ENCODE results near the gene LTB4R. TPM values are rescaled to one million over a fixed set of nuclear protein-coding genes. Genes with fewer than 3 reads are reported as not detected.

Gene LTB4R
- total RNA-seq, 2 donors from 2014 or later = 11.8 to 14.2 TPM

Small RNA genes within 50 kb of the gene (small RNA-seq; reads per million reads assigned to genes)
- 0 reads per million in 2 donors for gene RF00026

Other genes starting within 250 kb of the LTB4R start
- gene CPNE6, start 239.9 kb upstream of the LTB4R start, total RNA-seq = 1 to 10 TPM; 1.8 to 8.8 TPM
- 10 to 100 TPM; 15.4 to 21.8 TPM for gene PCK2, start 217.2 kb upstream of the LTB4R start, total RNA-seq
- 100 to 1,000 TPM; 111 to 115 TPM for gene DCAF11, start 196.7 kb upstream of the LTB4R start, total RNA-seq
- gene NRL, start 196.6 kb upstream of the LTB4R start, total RNA-seq = 1 to 10 TPM; 4.3 to 4.7 TPM
- 1 to 10 TPM in 1 of 2 donors, not detected in 1; 2.0 TPM for gene FITM1, start 180.8 kb upstream of the LTB4R start, total RNA-seq
- gene PSME1, start 175.3 kb upstream of the LTB4R start, total RNA-seq = 100 to 1,000 TPM in 1 of 2 donors, 10 to 100 TPM in 1; 85.4 to 213 TPM
- gene EMC9, start 169.9 kb upstream of the LTB4R start, total RNA-seq = 10 to 100 TPM; 13.1 to 13.6 TPM
- 10 to 100 TPM; 34.5 to 89.3 TPM for gene PSME2, start 164.9 kb upstream of the LTB4R start, total RNA-seq
- 10 to 100 TPM; 73.8 to 76.9 TPM for gene RNF31, start 164.0 kb upstream of the LTB4R start, total RNA-seq
- gene IRF9, start 150.2 kb upstream of the LTB4R start, total RNA-seq = 10 to 100 TPM; 61.5 to 82.9 TPM
- gene REC8, start 139.4 kb upstream of the LTB4R start, total RNA-seq = 10 to 100 TPM in 1 of 2 donors, 1 to 10 TPM in 1; 5.6 to 25.4 TPM
- 10 to 100 TPM; 42.6 to 44.5 TPM for gene IPO4, start 122.7 kb upstream of the LTB4R start, total RNA-seq
- gene TM9SF1, start 116.1 kb upstream of the LTB4R start, total RNA-seq = 100 to 1,000 TPM in 1 of 2 donors, 10 to 100 TPM in 1; 68.9 to 113 TPM
- gene TSSK4, start 105.8 kb upstream of the LTB4R start, total RNA-seq = 1 to 10 TPM in 1 of 2 donors, not detected in 1; 1.2 TPM
- gene CHMP4A, start 98.0 kb upstream of the LTB4R start, total RNA-seq = 10 to 100 TPM; 61.5 to 66.8 TPM
- 10 to 100 TPM; 19.1 to 25.5 TPM for gene MDP1, start 95.4 kb upstream of the LTB4R start, total RNA-seq
- gene NEDD8, start 79.1 kb upstream of the LTB4R start, total RNA-seq = 100 to 1,000 TPM; 114 to 185 TPM
- 100 to 1,000 TPM in 1 of 2 donors, 10 to 100 TPM in 1; 54.5 to 106 TPM for gene GMPR2, start 78.6 kb upstream of the LTB4R start, total RNA-seq
- gene TINF2, start 68.9 kb upstream of the LTB4R start, total RNA-seq = 10 to 100 TPM; 65.5 to 66.8 TPM
- 10 to 100 TPM in 1 of 2 donors, 1 to 10 TPM in 1; 6.6 to 11.4 TPM for gene TGM1, start 48.3 kb upstream of the LTB4R start, total RNA-seq
- 10 to 100 TPM; 45.5 to 63.5 TPM for gene RABGGTA, start 39.9 kb upstream of the LTB4R start, total RNA-seq
- gene DHRS1, start 11.7 kb upstream of the LTB4R start, total RNA-seq = 10 to 100 TPM; 16.9 to 74.0 TPM
- gene NOP9, start 11.7 kb upstream of the LTB4R start, total RNA-seq = 10 to 100 TPM; 21.2 to 22.9 TPM
- 10 to 100 TPM in 1 of 2 donors, 1 to 10 TPM in 1; 9.1 to 17.8 TPM for gene CIDEB, start 3.5 kb upstream of the LTB4R start, total RNA-seq
- 10 to 100 TPM; 19.5 to 27.3 TPM for gene LTB4R2, start 1.4 kb upstream of the LTB4R start, total RNA-seq
- gene ADCY4, start 23.6 kb downstream of the LTB4R start, total RNA-seq = 10 to 100 TPM; 19.4 to 28.7 TPM
- 1 to 10 TPM; 1.9 to 7.6 TPM for gene RIPK3, start 28.5 kb downstream of the LTB4R start, total RNA-seq
- gene NFATC4, start 56.7 kb downstream of the LTB4R start, total RNA-seq = 10 to 100 TPM in 1 of 2 donors, 1 to 10 TPM in 1; 6.3 to 41.1 TPM
- 10 to 100 TPM; 10.5 to 26.5 TPM for gene NYNRIN, start 87.5 kb downstream of the LTB4R start, total RNA-seq
- gene CBLN3, start 118.2 kb downstream of the LTB4R start, total RNA-seq = 10 to 100 TPM in 1 of 2 donors, 1 to 10 TPM in 1; 2.4 to 11.1 TPM
- gene KHNYN, start 118.5 kb downstream of the LTB4R start, total RNA-seq = 10 to 100 TPM; 57.0 to 91.2 TPM
- 10 to 100 TPM; 49.5 to 64.4 TPM for gene SDR39U1, start 131.3 kb downstream of the LTB4R start, total RNA-seq
- gene CMA1, start 196.8 kb downstream of the LTB4R start, total RNA-seq = not detected

Measured in prostate gland (tissue), 2 donors.